Fibroblast of lung (primary cell): Measurements from ENCODE around the gene SGIP1. TPM values are rescaled to one million over a fixed set of nuclear protein-coding genes. Genes with fewer than 3 reads are reported as not detected.
"Not testable (repeated sequence)": the region's sequence is repeated elsewhere in the genome, so short reads cannot be mapped to it uniquely, and the experiment has no call there.

ENCODE experiments used
- DNase-seq, 2 donors: peaks; one replicate each; pipeline versions ENCODE4 v3.0.0 to v3.0.0-alpha.2; 2010; ENCODE audit warnings: low read depth in 2 of 2
- H2AFZ ChIP-seq: 2 replicates; pipeline ENCODE4 v1.5.1; 2012; ENCODE audit warnings: low read length, control low read depth, inconsistent platforms
- H3K27ac ChIP-seq: 2 replicates; pipeline ENCODE4 v1.5.1; 2011; ENCODE audit warnings: low read length, control low read depth; ENCODE audit not compliant: insufficient read depth
- H3K27me3 ChIP-seq: 2 replicates; pipeline ENCODE4 v1.5.1; 2011; ENCODE audit warnings: mild to moderate bottlenecking, low read length; ENCODE audit not compliant: control insufficient read depth, insufficient read depth
- H3K36me3 ChIP-seq: 2 replicates; pipeline ENCODE4 v1.5.1; 2011; ENCODE audit warnings: low read length; ENCODE audit not compliant: control insufficient read depth, insufficient read depth
- H3K4me1 ChIP-seq: 2 replicates; pipeline ENCODE4 v1.5.1; 2011; ENCODE audit warnings: low read length; ENCODE audit not compliant: control insufficient read depth, insufficient read depth; ENCODE audit errors: extremely low read depth
- H3K4me2 ChIP-seq: 2 replicates; pipeline ENCODE4 v1.5.1; 2011; ENCODE audit warnings: low read length, control low read depth; ENCODE audit not compliant: insufficient read depth; ENCODE audit errors: extremely low read depth
- H3K4me3 ChIP-seq, 4 experiments: fragments of 200-600 bp in 1 of 4; sonication (generic) in 1 of 4; replicated peaks in 1 of 4; 2 replicates each; pipeline ENCODE4 v1.5.1; 2011 to 2016; ENCODE audit warnings: low read length in 4 of 4, low read depth in 3 of 4, mild to moderate bottlenecking in 3 of 4, control low read depth in 2 of 4, inconsistent platforms in 1 of 4, mixed read lengths in 1 of 4; ENCODE audit not compliant: insufficient read depth in 1 of 4; ENCODE audit errors: control extremely low read depth in 1 of 4
- H3K79me2 ChIP-seq: 2 replicates; pipeline ENCODE4 v1.5.1; 2012; ENCODE audit warnings: mild to moderate bottlenecking, low read length, inconsistent platforms; ENCODE audit not compliant: control insufficient read depth, insufficient read depth
- H3K9ac ChIP-seq: 2 replicates; pipeline ENCODE4 v1.5.1; 2011; ENCODE audit warnings: mild to moderate bottlenecking, low read length, control low read depth; ENCODE audit not compliant: insufficient read depth
- H3K9me3 ChIP-seq: 2 replicates; pipeline ENCODE4 v1.5.1; 2012; ENCODE audit warnings: low read depth, low read length; ENCODE audit not compliant: control insufficient read depth, insufficient read depth
- H4K20me1 ChIP-seq: 2 replicates; pipeline ENCODE4 v1.5.1; 2011; ENCODE audit warnings: low read length; ENCODE audit not compliant: control insufficient read depth, insufficient read depth; ENCODE audit errors: extremely low read depth
- CTCF ChIP-seq, 2 donors: IDR thresholded peaks in 1 of 2; conservative IDR thresholded peaks in 1 of 2; 1 replicate in 1 of 2; 2 replicates in 1 of 2; pipeline ENCODE4 v1.5.1; 2011 to 2012; ENCODE audit warnings: low read length in 2 of 2, control low read depth in 1 of 2, inconsistent platforms in 1 of 2, low read depth in 1 of 2, mild to moderate bottlenecking in 1 of 2
- EZH2 ChIP-seq: IDR thresholded peaks from 2 replicates; pipeline ENCODE4 v1.5.1; 2012; ENCODE audit warnings: low read length, control low read depth, mild to moderate bottlenecking; ENCODE audit errors: missing control alignments
- polyA plus RNA-seq, 2 donors: library from polyadenylated mRNA; depleted of rRNA in 1 of 2; stranded (reverse) in 1 of 2; unstranded in 1 of 2; fragments of >200 nt; gene quantifications; 2 replicates each; pipeline ENCODE4 v1.2.1, GENCODE V29; 2011 to 2012; ENCODE audit warnings: missing spikeins in 1 of 2
- total RNA-seq: library from RNA; depleted of rRNA; stranded (reverse); fragments of >200 nt; gene quantifications from 2 replicates; pipeline ENCODE4 v1.2.1, GENCODE V29; 2014

SGIP1 gene
- total and polyA plus RNA-seq, 2 donors (not counting 1 experiment from before 2014, with no cell fraction given): 37.8 to 77.6 TPM

DNA sequence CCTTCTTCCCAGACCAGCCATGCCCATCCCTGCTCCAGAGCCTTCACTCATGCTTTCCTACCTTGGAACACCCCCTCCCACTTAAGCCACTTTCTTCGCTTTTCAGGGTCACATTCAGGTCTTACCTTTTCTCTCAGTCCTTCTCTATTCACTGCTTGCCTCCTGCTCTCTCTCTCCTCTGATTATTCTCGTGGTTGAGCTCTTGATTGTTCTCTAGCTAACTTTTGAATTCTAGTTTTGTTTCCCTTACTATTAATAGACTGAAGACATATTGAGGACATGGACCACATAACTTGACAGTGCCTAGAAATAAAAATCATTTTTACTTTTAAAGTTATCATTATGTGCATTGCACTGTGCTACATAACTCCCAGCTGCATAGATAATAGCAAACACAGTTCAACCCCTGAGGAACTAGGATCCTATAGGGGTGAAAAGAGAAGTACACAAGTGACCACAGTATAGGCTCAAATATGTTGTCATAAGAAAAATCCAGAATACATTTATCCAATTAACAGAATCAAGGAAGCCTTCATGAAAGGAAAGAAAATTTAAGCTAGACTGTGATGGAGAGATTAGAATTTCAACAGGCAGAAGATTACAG, 245.6 kb downstream of the SGIP1 start:
- no peak overlapping the region for H2AFZ ChIP-seq
- H3K4me3 ChIP-seq: no peak overlapping the region
- no peaks in the 10 kb centered on the region for H3K36me3 ChIP-seq
- no peaks in the 10 kb centered on the region for H3K4me1 ChIP-seq
- no peak overlapping the region for H3K4me2 ChIP-seq
- no peak for DNase-seq
- no peaks in the 10 kb centered on the region for H3K27me3 ChIP-seq
- H3K9me3 ChIP-seq: no peaks in the 10 kb centered on the region
- H4K20me1 ChIP-seq: no peaks in the 10 kb centered on the region
- no peak overlapping the region for H3K27ac ChIP-seq
- TF ChIP-seq CTCF (conservative IDR thresholded peaks at IDR 0.05 in 1 of 2, IDR thresholded peaks at IDR 0.05 in 1 of 2; ENCODE audit: low read depth in 1 of 2, low read length in 2 of 2) (no peak), EZH2 (no peak)
- H3K79me2 ChIP-seq: no peaks in the 10 kb centered on the region
- no peak overlapping the region for H3K9ac ChIP-seq

- H2AFZ ChIP-seq, H3K36me3 ChIP-seq: not testable (repeated sequence)
These were observed 251.8 kb downstream of the SGIP1 start for GRCh38 chr1:66785800-66786199.

GRCh38 chr1:66787641-66788040, 253.7 kb downstream of the SGIP1 start:
- H3K4me1 ChIP-seq: no peaks in the 10 kb centered on the region

More at GRCh38 chr1:66785800-66786199, 251.8 kb downstream of the SGIP1 start:
- H3K4me3 ChIP-seq, H3K27me3 ChIP-seq, H3K27ac ChIP-seq, DNase-seq, H3K4me1 ChIP-seq, H4K20me1 ChIP-seq, H3K9me3 ChIP-seq, H3K79me2 ChIP-seq, H3K4me2 ChIP-seq, H3K9ac ChIP-seq: not testable (repeated sequence)

More at GRCh38 chr1:66787641-66788040, 253.7 kb downstream of the SGIP1 start:
- Histone ChIP-seq H3K9me3 (no peaks in the 10 kb centered on the region), H2AFZ (no peak overlapping the region), H3K9ac (no peak overlapping the region), H3K4me3 (no peak overlapping the region), H3K36me3 (no peaks in the 10 kb centered on the region), H3K27ac (no peak overlapping the region), H4K20me1 (no peaks in the 10 kb centered on the region), H3K27me3 (no peaks in the 10 kb centered on the region), H3K79me2 (no peaks in the 10 kb centered on the region), H3K4me2 (no peak overlapping the region)
- TF ChIP-seq EZH2 (no peak), CTCF (conservative IDR thresholded peaks at IDR 0.05 in 1 of 2, IDR thresholded peaks at IDR 0.05 in 1 of 2; ENCODE audit: low read depth in 1 of 2, low read length in 2 of 2) (no peak)
- DNase-seq: no peak
